ENCODE results near the gene SLC7A7. TPM values are rescaled to one million over a fixed set of nuclear protein-coding genes. Genes with fewer than 3 reads are reported as not detected.
A peak's percentile ranks its signal among the peaks of the same experiment; 100 is the strongest.

The SLC7A7 gene
- total and polyA plus RNA-seq, 2 of the 13 experiments (the other 11 are each of a cell fraction or from before 2014, with no cell fraction given), result 0.13 to 0.63 TPM

DNA sequence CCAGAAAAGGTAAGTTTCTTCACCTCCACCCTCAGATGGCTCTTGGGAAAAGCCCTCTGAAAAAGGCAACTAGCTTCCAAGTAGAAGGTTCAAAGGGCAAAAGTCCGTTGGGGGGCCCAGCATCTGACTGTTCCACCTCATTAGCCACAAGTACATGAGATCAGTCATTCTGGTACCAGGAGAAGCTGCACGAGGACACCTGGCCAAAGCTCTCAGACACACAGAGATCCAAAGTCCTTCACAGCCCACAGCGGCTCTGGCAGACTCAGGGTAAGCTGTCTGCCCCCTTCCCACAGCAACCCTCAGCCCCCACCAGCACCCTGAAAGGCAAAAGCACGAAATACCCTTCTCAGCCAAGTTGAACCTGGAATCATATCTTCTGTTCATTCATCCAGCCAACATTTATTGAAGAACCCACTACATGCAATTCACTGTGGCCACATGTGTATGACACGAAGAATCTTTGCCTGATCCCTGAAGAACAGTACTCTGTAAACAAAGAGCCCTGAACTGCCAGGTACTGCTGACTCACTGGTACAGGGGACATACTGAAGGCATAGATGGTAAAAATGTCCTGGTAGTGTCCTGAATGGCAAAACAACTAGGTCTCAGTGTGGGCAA lies 19.0 kb downstream of the SLC7A7 start (continued):
- no peak for TF ChIP-seq BRF2 (CRISPR knock-in tag; IDR thresholded peaks at IDR 0.05)
- no peak for TF ChIP-seq HMG20B (CRISPR knock-in tag; conservative IDR thresholded peaks at IDR 0.05)
- 0 out of 4 replicates have a peak, but pooled peaks of 1 of the 2 experiments have one; percentile 3 for TF ChIP-seq NR2F1 (CRISPR knock-in tag; IDR thresholded peaks at IDR 0.05)
- TF ChIP-seq, protein P1, sequence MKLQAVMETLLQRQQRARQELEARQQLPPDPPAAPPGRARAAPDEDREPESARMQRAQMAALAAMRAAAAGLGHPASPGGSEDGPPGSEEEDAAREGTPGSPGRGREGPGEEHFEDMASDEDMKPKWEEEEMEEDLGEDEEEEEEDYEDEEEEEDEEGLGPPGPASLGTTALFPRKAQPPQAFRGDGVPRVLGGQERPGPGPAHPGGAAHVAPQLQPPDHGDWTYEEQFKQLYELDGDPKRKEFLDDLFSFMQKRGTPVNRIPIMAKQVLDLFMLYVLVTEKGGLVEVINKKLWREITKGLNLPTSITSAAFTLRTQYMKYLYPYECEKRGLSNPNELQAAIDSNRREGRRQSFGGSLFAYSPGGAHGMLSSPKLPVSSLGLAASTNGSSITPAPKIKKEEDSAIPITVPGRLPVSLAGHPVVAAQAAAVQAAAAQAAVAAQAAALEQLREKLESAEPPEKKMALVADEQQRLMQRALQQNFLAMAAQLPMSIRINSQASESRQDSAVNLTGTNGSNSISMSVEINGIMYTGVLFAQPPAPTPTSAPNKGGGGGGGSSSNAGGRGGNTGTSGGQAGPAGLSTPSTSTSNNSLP (IDR thresholded peaks at IDR 0.05; ENCODE audit: low read depth, low read length), result no peak
- 0 out of 2 replicates have a peak, but pooled peaks have one; percentile 12 for TF ChIP-seq ZNF205 (CRISPR knock-in tag; IDR thresholded peaks at IDR 0.05)
- no peak for TF ChIP-seq HOXA5 (CRISPR knock-in tag; IDR thresholded peaks at IDR 0.05)
- TF ChIP-seq ZNF619 (CRISPR knock-in tag; IDR thresholded peaks at IDR 0.05), result no peak
- no peak for TF ChIP-seq ARHGAP35 (CRISPR knock-in tag; IDR thresholded peaks at IDR 0.05; ENCODE audit: borderline replicate concordance)
- TF ChIP-seq SIX1 (CRISPR knock-in tag; IDR thresholded peaks at IDR 0.05; ENCODE audit: borderline replicate concordance), result 0 out of 2 replicates have a peak, but pooled peaks have one; percentile 13
- TF ChIP-seq RCOR2 (CRISPR knock-in tag; IDR thresholded peaks at IDR 0.05), result no peak
- TF ChIP-seq, protein P2, sequence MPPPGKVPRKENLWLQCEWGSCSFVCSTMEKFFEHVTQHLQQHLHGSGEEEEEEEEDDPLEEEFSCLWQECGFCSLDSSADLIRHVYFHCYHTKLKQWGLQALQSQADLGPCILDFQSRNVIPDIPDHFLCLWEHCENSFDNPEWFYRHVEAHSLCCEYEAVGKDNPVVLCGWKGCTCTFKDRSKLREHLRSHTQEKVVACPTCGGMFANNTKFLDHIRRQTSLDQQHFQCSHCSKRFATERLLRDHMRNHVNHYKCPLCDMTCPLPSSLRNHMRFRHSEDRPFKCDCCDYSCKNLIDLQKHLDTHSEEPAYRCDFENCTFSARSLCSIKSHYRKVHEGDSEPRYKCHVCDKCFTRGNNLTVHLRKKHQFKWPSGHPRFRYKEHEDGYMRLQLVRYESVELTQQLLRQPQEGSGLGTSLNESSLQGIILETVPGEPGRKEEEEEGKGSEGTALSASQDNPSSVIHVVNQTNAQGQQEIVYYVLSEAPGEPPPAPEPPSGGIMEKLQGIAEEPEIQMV (CRISPR knock-in tag; IDR thresholded peaks at IDR 0.05; ENCODE audit: low read depth), result no peak
- no peak for TF ChIP-seq CBX1 (IDR thresholded peaks at IDR 0.05; ENCODE audit: low read depth)
- TF ChIP-seq TIGD3 (CRISPR knock-in tag; IDR thresholded peaks at IDR 0.05; ENCODE audit: borderline replicate concordance), result no peak
- no peak for TF ChIP-seq PTBP1 (IDR thresholded peaks at IDR 0.05; ENCODE audit: low read depth, low read length, poor library complexity, severe bottlenecking)
- no peak for TF ChIP-seq ZNF607 (CRISPR knock-in tag; IDR thresholded peaks at IDR 0.05; ENCODE audit: borderline replicate concordance)
- 0 out of 2 replicates have a peak, but pooled peaks have one; percentile 49 for TF ChIP-seq ZNF83 (CRISPR knock-in tag; IDR thresholded peaks at IDR 0.05; ENCODE audit: borderline replicate concordance)
- TF ChIP-seq ZNF34 (CRISPR knock-in tag; IDR thresholded peaks at IDR 0.05; ENCODE audit: borderline replicate concordance), result no peak
- no peak for TF ChIP-seq ZNF879 (CRISPR knock-in tag; IDR thresholded peaks at IDR 0.05)
- TF ChIP-seq ZNF670 (CRISPR knock-in tag; IDR thresholded peaks at IDR 0.05; ENCODE audit: borderline replicate concordance), result 0 out of 2 replicates have a peak, but pooled peaks have one; percentile 34
- TF ChIP-seq NBN (conservative IDR thresholded peaks at IDR 0.05), result no peak
- no peak for TF ChIP-seq ZNF430 (CRISPR knock-in tag; IDR thresholded peaks at IDR 0.05)
- TF ChIP-seq, protein P3, sequence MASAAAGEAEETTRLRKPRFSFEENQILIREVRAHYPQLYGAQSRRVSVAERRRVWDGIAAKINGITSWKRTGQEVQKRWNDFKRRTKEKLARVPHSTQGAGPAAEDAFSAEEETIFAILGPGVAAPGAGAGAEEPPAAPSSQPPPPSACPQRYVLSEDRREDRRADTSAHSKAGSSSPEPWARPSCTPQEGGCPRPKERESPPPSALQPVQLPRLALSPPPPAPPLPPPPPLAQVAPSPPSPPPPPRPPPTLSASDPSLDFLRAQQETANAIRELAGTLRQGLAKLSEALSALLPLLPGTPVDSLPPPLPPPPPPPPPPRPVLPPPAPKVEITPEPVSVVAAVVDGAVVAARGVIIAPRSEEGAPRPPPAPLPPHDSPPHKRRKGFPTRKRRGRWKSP (CRISPR knock-in tag; IDR thresholded peaks at IDR 0.05), result no peak; the same call in 1 of the 2 replicates
- no peak for TF ChIP-seq JDP2 (CRISPR knock-in tag; IDR thresholded peaks at IDR 0.05; ENCODE audit: borderline replicate concordance)
- TF ChIP-seq SNAPC2 (CRISPR knock-in tag; IDR thresholded peaks at IDR 0.05), result peak; percentile 71; the same call in 1 of the 2 replicates

All from HepG2 (cell line).